ENCODE measurements around the gene NFIX. TPM values are rescaled to one million over a fixed set of nuclear protein-coding genes. Genes with fewer than 3 reads are reported as not detected.

The NFIX gene
- total and polyA plus RNA-seq, 2 of the 13 experiments (the other 11 are each of a cell fraction or from before 2014, with no cell fraction given) = 3.4 to 5.4 TPM

DNA sequence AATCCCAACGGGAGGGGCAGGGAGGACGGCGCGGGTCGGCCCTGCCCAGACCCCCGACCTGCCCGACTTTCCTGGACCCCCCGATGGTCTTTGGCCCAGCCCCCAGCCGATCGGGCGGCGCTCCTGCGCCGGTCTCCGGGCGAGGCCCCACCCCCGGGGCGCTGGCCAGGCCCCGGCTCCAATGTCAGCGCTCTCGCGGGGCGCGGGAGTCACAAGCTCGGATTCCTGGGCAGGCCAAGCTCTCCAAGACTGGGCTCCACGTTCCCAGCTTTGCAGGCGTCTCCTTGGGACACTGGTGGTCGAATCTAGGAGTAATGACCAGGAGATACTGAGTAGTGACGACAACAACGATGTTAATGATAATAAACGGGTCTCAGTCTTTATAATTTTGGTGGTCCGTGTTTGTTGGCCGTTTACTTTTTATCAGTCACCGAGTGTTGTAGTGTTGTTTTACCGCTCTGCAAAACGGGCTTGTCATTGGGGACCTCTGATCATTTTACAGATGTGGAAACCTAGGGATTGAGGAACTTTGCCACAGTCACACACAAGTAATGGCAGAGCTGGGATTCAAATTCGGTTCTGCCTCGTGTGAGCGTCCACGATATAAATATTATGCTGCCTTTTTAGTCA is 49.1 kb upstream of the NFIX start (continued):
- TF ChIP-seq CSRNP1 (CRISPR knock-in tag; IDR thresholded peaks at IDR 0.05) (no peak; the same call in 1 of the 2 replicates), NR3C1 (CRISPR knock-in tag; IDR thresholded peaks at IDR 0.05) (no peak), REL (CRISPR knock-in tag; conservative IDR thresholded peaks at IDR 0.05) (0 out of 2 replicates have a peak, but pooled peaks have one; percentile 42), FOXJ3 (CRISPR knock-in tag; IDR thresholded peaks at IDR 0.05; ENCODE audit: borderline replicate concordance) (no peak), ZNF253 (CRISPR knock-in tag; IDR thresholded peaks at IDR 0.05; ENCODE audit: borderline replicate concordance) (no peak), SP1 (IDR thresholded peaks at IDR 0.05) (no peak), SP1 (CRISPR knock-in tag; IDR thresholded peaks at IDR 0.05) (no peak), ZNF569 (CRISPR knock-in tag; IDR thresholded peaks at IDR 0.05; ENCODE audit: borderline replicate concordance) (no peak), KLF15 (CRISPR knock-in tag; IDR thresholded peaks at IDR 0.05; ENCODE audit: borderline replicate concordance) (no peak), RELA (CRISPR knock-in tag; IDR thresholded peaks at IDR 0.05) (no peak), SOX13 (IDR thresholded peaks at IDR 0.05) (no peak), SOX13 (CRISPR knock-in tag; conservative IDR thresholded peaks at IDR 0.05 in 1 of 2, IDR thresholded peaks at IDR 0.05 in 1 of 2) (no peak), MEIS2 (CRISPR knock-in tag; IDR thresholded peaks at IDR 0.05) (no peak), THYN1 (CRISPR knock-in tag; IDR thresholded peaks at IDR 0.05; ENCODE audit: borderline replicate concordance, low read depth) (no peak), TBP (CRISPR knock-in tag; IDR thresholded peaks at IDR 0.05) (no peak), ZNF207 (IDR thresholded peaks at IDR 0.05; ENCODE audit: borderline replicate concordance) (no peak), ZNF496 (CRISPR knock-in tag; IDR thresholded peaks at IDR 0.05; ENCODE audit: insufficient replicate concordance) (no peak), ZNF205 (CRISPR knock-in tag; IDR thresholded peaks at IDR 0.05) (no peak), ZNF512B (CRISPR knock-in tag; IDR thresholded peaks at IDR 0.05; ENCODE audit: borderline replicate concordance) (no peak), ARNTL (CRISPR knock-in tag; IDR thresholded peaks at IDR 0.05) (no peak), PBX2 (CRISPR knock-in tag; IDR thresholded peaks at IDR 0.05) (no peak), RAD21 (CRISPR knock-in tag; IDR thresholded peaks at IDR 0.05) (no peak; the same call in 1 of the 2 replicates), CREBL2 (CRISPR knock-in tag; IDR thresholded peaks at IDR 0.05; ENCODE audit: borderline replicate concordance) (no peak)
- TF ChIP-seq, protein P1, sequence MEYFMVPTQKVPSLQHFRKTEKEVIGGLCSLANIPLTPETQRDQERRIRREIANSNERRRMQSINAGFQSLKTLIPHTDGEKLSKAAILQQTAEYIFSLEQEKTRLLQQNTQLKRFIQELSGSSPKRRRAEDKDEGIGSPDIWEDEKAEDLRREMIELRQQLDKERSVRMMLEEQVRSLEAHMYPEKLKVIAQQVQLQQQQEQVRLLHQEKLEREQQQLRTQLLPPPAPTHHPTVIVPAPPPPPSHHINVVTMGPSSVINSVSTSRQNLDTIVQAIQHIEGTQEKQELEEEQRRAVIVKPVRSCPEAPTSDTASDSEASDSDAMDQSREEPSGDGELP (IDR thresholded peaks at IDR 0.05; ENCODE audit: borderline replicate concordance, low read depth) = no peak
